BLaER1 (cell line): ENCODE measurements around the gene CORO2B.
A peak's percentile ranks its signal among the peaks of the same experiment; 100 is the strongest.

ENCODE experiments used
- H3K27ac ChIP-seq: shearing (Covaris generic); formaldehyde crosslinking; 2 replicates; pipeline ENCODE4 v1.8.1; 2022
- H3K27me3 ChIP-seq: shearing (Covaris generic); formaldehyde crosslinking; 2 replicates; pipeline ENCODE4 v1.8.1; 2022
- H3K36me3 ChIP-seq: shearing (Covaris generic); formaldehyde crosslinking; 2 replicates; pipeline ENCODE4 v1.8.1; 2022
- H3K4me1 ChIP-seq: shearing (Covaris generic); formaldehyde crosslinking; 2 replicates; pipeline ENCODE4 v1.8.1; 2022
- H3K4me2 ChIP-seq: shearing (Covaris generic); formaldehyde crosslinking; 2 replicates; pipeline ENCODE4 v1.8.1; 2022
- H3K4me3 ChIP-seq: shearing (Covaris generic); formaldehyde crosslinking; 2 replicates; pipeline ENCODE4 v1.8.1; 2022
- H3K9ac ChIP-seq: shearing (Covaris generic); formaldehyde crosslinking; 2 replicates; pipeline ENCODE4 v1.8.1; 2022
- H3K9me3 ChIP-seq: shearing (Covaris generic); formaldehyde crosslinking; 2 replicates; pipeline ENCODE4 v1.8.1; 2022
- H4K20me1 ChIP-seq: shearing (Covaris generic); formaldehyde crosslinking; 2 replicates; pipeline ENCODE4 v1.8.1; 2022
- Cebpa-rat ChIP-seq: shearing (Covaris generic); IDR thresholded peaks from 2 replicates; pipeline ENCODE4 v1.8.1; 2022

The CORO2B gene

GRCh38 chr15:68553994-68554720 lies 24.6 kb upstream of the CORO2B start:
- Histone ChIP-seq H3K27me3 (peaks cover 11% of the 10 kb centered on the region), H3K9me3 (no peaks in the 10 kb centered on the region), H3K4me3 (no peak overlapping the region), H3K9ac (no peak overlapping the region), H3K4me1 (peaks cover 22% of the 10 kb centered on the region), H3K4me2 (no peak overlapping the region), H3K27ac (no peak overlapping the region), H4K20me1 (no peaks in the 10 kb centered on the region), H3K36me3 (no peaks in the 10 kb centered on the region)
- TF ChIP-seq Cebpa-rat, result no peak

- H3K27ac ChIP-seq, result no peak overlapping the region
- H3K9me3 ChIP-seq, result no peaks in the 10 kb centered on the region
- H4K20me1 ChIP-seq, result no peaks in the 10 kb centered on the region
- H3K36me3 ChIP-seq, result no peaks in the 10 kb centered on the region
- H3K9ac ChIP-seq, result no peak overlapping the region
- no peak overlapping the region for H3K4me3 ChIP-seq
- H3K4me2 ChIP-seq, result 0 out of 2 replicates have a peak overlapping the region, but pooled peaks have one; percentile 1
- H3K4me1 ChIP-seq, result peaks cover 29% of the 10 kb centered on the region
- no peak for TF ChIP-seq Cebpa-rat
- peaks cover 15% of the 10 kb centered on the region for H3K27me3 ChIP-seq
Measured at GRCh38 chr15:68554721-68555678, 23.8 kb upstream of the CORO2B start.

GRCh38 chr15:68555679-68556037 lies 23.1 kb upstream of the CORO2B start:
- no peaks in the 10 kb centered on the region for H3K9me3 ChIP-seq
- H3K36me3 ChIP-seq, result no peaks in the 10 kb centered on the region
- 0 out of 2 replicates have a peak overlapping the region, but pooled peaks have one; percentile 1 for H3K4me2 ChIP-seq
- no peak for TF ChIP-seq Cebpa-rat
- H4K20me1 ChIP-seq, result no peaks in the 10 kb centered on the region
- no peak overlapping the region for H3K27ac ChIP-seq
- no peak overlapping the region for H3K9ac ChIP-seq
- peaks cover 36% of the 10 kb centered on the region for H3K4me1 ChIP-seq
- H3K4me3 ChIP-seq, result no peak overlapping the region
- peaks cover 15% of the 10 kb centered on the region for H3K27me3 ChIP-seq

GRCh38 chr15:68556139-68556990 lies 22.4 kb upstream of the CORO2B start:
- Histone ChIP-seq H3K4me2 (no peak overlapping the region), H3K27me3 (peaks cover 15% of the 10 kb centered on the region), H3K36me3 (no peaks in the 10 kb centered on the region), H3K4me3 (no peak overlapping the region), H3K9me3 (no peaks in the 10 kb centered on the region), H3K27ac (no peak overlapping the region), H3K4me1 (peaks cover 36% of the 10 kb centered on the region), H3K9ac (no peak overlapping the region), H4K20me1 (no peaks in the 10 kb centered on the region)
- TF ChIP-seq Cebpa-rat, result no peak

GRCh38 chr15:68557469-68558317 lies 21.1 kb upstream of the CORO2B start:
- Histone ChIP-seq H3K4me3 (no peak overlapping the region), H3K27ac (no peak overlapping the region), H3K4me1 (peaks cover 36% of the 10 kb centered on the region), H3K27me3 (peaks cover 15% of the 10 kb centered on the region), H3K9ac (no peak overlapping the region), H4K20me1 (no peaks in the 10 kb centered on the region), H3K9me3 (no peaks in the 10 kb centered on the region), H3K36me3 (no peaks in the 10 kb centered on the region), H3K4me2 (peak overlapping the region; percentile 94)
- TF ChIP-seq Cebpa-rat, result no peak

GRCh38 chr15:68558318-68559305 lies 20.2 kb upstream of the CORO2B start:
- Histone ChIP-seq H4K20me1 (no peaks in the 10 kb centered on the region), H3K27ac (no peak overlapping the region), H3K4me2 (peak overlapping the region; percentile 94), H3K27me3 (peaks cover 15% of the 10 kb centered on the region), H3K36me3 (no peaks in the 10 kb centered on the region), H3K4me3 (peak overlapping the region; percentile 59), H3K4me1 (peaks cover 36% of the 10 kb centered on the region), H3K9me3 (no peaks in the 10 kb centered on the region), H3K9ac (peak overlapping the region; percentile 32; the same call in 1 of the 2 replicates)
- TF ChIP-seq Cebpa-rat, result no peak

GRCh38 chr15:68559345-68560310 lies 19.2 kb upstream of the CORO2B start:
- Histone ChIP-seq H4K20me1 (no peaks in the 10 kb centered on the region), H3K4me1 (peaks cover 36% of the 10 kb centered on the region), H3K27me3 (peaks cover 15% of the 10 kb centered on the region), H3K4me3 (peak overlapping the region; percentile 59), H3K36me3 (no peaks in the 10 kb centered on the region), H3K4me2 (peak overlapping the region; percentile 94), H3K9me3 (no peaks in the 10 kb centered on the region), H3K9ac (peak overlapping the region; percentile 48; the same call in 1 of the 2 replicates), H3K27ac (no peak overlapping the region)
- no peak for TF ChIP-seq Cebpa-rat
